CD4-positive, alpha-beta T cell treated with Interleukin-6 at 100 ng/mL for 8 hours (primary cell): ENCODE results near the gene ITLN1.
"Not testable (repeated sequence)": the region's sequence is repeated elsewhere in the genome, so short reads cannot be mapped to it uniquely, and the experiment has no call there.

ENCODE experiments used
- DNase-seq: peaks from one replicate; pipeline ENCODE4 v3.0.0-alpha.2; 2020; ENCODE audit warnings: mixed read lengths, low spot score

Gene ITLN1

GRCh38 chr1:160883581-160884513, 1.1 kb downstream of the ITLN1 start:
- DNase-seq = no peak

GRCh38 chr1:160882582-160882981, 2.4 kb downstream of the ITLN1 start:
- DNase-seq = no peak

- not testable (repeated sequence) for DNase-seq
These were observed 3.7 kb downstream of the ITLN1 start for GRCh38 chr1:160881264-160881663.

GRCh38 chr1:160880216-160880615, 4.8 kb downstream of the ITLN1 start:
- no peak for DNase-seq

GRCh38 chr1:160879056-160879455, 5.9 kb downstream of the ITLN1 start:
- no peak for DNase-seq

GRCh38 chr1:160877221-160877620, 7.8 kb downstream of the ITLN1 start:
- DNase-seq = peak; percentile 51

GRCh38 chr1:160876311-160876710, 8.7 kb downstream of the ITLN1 start:
- DNase-seq = no peak

- not testable (repeated sequence) for DNase-seq
These were observed 9.4 kb downstream of the ITLN1 start for GRCh38 chr1:160875591-160875990.

GRCh38 chr1:160874935-160875334, 10.0 kb downstream of the ITLN1 start:
- no peak for DNase-seq

GRCh38 chr1:160868141-160868540, 16.8 kb downstream of the ITLN1 start:
- DNase-seq = no peak

- DNase-seq = not testable (repeated sequence)
These were observed 17.3 kb downstream of the ITLN1 start for GRCh38 chr1:160867651-160868050.

- no peak for DNase-seq
These were observed 18.2 kb downstream of the ITLN1 start for GRCh38 chr1:160866695-160867260.

GRCh38 chr1:160866001-160866694, 18.8 kb downstream of the ITLN1 start:
- no peak for DNase-seq

- no peak for DNase-seq
These were observed 19.6 kb downstream of the ITLN1 start for GRCh38 chr1:160865337-160865736.

GRCh38 chr1:160864173-160864572, 20.8 kb downstream of the ITLN1 start:
- no peak for DNase-seq

GRCh38 chr1:160863774-160864131, 21.2 kb downstream of the ITLN1 start:
- DNase-seq = no peak

GRCh38 chr1:160863061-160863773, 21.8 kb downstream of the ITLN1 start:
- no peak for DNase-seq

GRCh38 chr1:160862203-160863060, 22.5 kb downstream of the ITLN1 start, which contains the start of gene CD244:
Gene CD244 (minus strand): TSS chr1:160862887. CDS start chr1:160862677, 210 bp downstream.
- peak; percentile 49 for DNase-seq

- no peak for DNase-seq
These were observed 24.0 kb downstream of the ITLN1 start for GRCh38 chr1:160860840-160861505.

GRCh38 chr1:160859166-160859565, 25.8 kb downstream of the ITLN1 start:
- no peak for DNase-seq

GRCh38 chr1:160858507-160858906, 26.5 kb downstream of the ITLN1 start:
- DNase-seq = no peak
